Ovary (tissue), 3 donors: Measurements from ENCODE around the gene FBXO28.

Source experiments
- EP300 ChIP-seq: sonication (generic); formaldehyde crosslinking; IDR thresholded peaks from one replicate; pipeline ENCODE4 v1.6.1; 2017; ENCODE audit warnings: antibody characterized with exemption
- POLR2A ChIP-seq: fragments of 450-650 bp; IDR thresholded peaks from one replicate; pipeline ENCODE4 v1.6.1; 2017; ENCODE audit warnings: antibody characterized with exemption, mild to moderate bottlenecking, moderate library complexity
- TF ChIP-seq, protein P1 (sequence below), 3 donors: fragments of 450-650 bp in 2 of 3; fragments of 200-600 bp in 1 of 3; IDR thresholded peaks; one replicate each; pipeline versions ENCODE4 v1.5.1 to v1.8.0; 2016 to 2022; ENCODE audit warnings: antibody characterized with exemption in 3 of 3, mild to moderate bottlenecking in 1 of 3
- donor health status: DM: no; HTN: no; CAD: no.

DNA sequence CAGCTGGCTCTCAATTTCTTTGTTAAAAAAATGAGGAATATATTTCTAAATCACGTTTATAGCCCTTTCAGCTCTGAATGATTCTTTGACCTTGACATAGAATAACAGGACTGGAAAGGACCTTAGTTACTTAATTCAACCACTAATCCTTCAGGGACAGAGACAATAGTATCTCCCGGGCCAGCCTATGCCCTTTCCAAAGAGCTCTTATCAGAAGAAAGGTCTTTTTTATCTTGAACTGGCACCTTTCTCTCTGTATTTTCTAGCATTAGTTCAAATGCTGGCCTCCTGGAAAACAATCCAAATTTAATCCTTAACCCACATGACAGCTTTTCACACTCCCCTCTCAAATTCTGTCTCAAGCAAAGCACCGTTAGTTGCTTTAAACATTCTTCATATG is 44.8 kb upstream of the FBXO28 start:
- TF ChIP-seq, protein P1, sequence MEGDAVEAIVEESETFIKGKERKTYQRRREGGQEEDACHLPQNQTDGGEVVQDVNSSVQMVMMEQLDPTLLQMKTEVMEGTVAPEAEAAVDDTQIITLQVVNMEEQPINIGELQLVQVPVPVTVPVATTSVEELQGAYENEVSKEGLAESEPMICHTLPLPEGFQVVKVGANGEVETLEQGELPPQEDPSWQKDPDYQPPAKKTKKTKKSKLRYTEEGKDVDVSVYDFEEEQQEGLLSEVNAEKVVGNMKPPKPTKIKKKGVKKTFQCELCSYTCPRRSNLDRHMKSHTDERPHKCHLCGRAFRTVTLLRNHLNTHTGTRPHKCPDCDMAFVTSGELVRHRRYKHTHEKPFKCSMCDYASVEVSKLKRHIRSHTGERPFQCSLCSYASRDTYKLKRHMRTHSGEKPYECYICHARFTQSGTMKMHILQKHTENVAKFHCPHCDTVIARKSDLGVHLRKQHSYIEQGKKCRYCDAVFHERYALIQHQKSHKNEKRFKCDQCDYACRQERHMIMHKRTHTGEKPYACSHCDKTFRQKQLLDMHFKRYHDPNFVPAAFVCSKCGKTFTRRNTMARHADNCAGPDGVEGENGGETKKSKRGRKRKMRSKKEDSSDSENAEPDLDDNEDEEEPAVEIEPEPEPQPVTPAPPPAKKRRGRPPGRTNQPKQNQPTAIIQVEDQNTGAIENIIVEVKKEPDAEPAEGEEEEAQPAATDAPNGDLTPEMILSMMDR (IDR thresholded peaks at IDR 0.05) = no peak
- no peak for TF ChIP-seq POLR2A
- no peak for TF ChIP-seq EP300
